GM23338 (cell line): ENCODE data around the gene KRT84. TPM values are rescaled to one million over a fixed set of nuclear protein-coding genes. Genes with fewer than 3 reads are reported as not detected.

ENCODE experiments used
- ATAC-seq: fragments of 200-7000 bp; cut with Tn5 transposase; 3 replicates; pipeline ENCODE4 v1.9.1; 2020
- DNase-seq: peaks from one replicate; pipeline ENCODE4 v3.0.0-alpha.2; 2015; ENCODE audit warnings: low spot score
- H2AFZ ChIP-seq: fragments of 200-600 bp; sonication (generic); 2 replicates; pipeline ENCODE4 v1.8.0; 2016; ENCODE audit warnings: antibody characterized with exemption, mild to moderate bottlenecking, moderate library complexity
- H3F3A ChIP-seq: fragments of 200-600 bp; sonication (generic); replicated peaks from 2 replicates; pipeline ENCODE4 v1.8.0; 2017; ENCODE audit warnings: antibody characterized with exemption, mixed run types, low read depth
- H3K27ac ChIP-seq: fragments of 200-600 bp; sonication (generic); 2 replicates; pipeline ENCODE4 v1.6.1; 2016; ENCODE audit warnings: low read depth
- H3K27me3 ChIP-seq: fragments of 200-600 bp; sonication (generic); 2 replicates; pipeline ENCODE4 v1.8.0; 2016; ENCODE audit warnings: mild to moderate bottlenecking, mixed run types, moderate library complexity; ENCODE audit not compliant: insufficient read depth
- H3K36me3 ChIP-seq: fragments of 200-600 bp; sonication (generic); 2 replicates; pipeline ENCODE4 v1.8.0; 2016; ENCODE audit warnings: mild to moderate bottlenecking; ENCODE audit not compliant: insufficient read depth
- H3K4me1 ChIP-seq: fragments of 200-600 bp; sonication (generic); 2 replicates; pipeline ENCODE4 v1.8.0; 2016; ENCODE audit warnings: mild to moderate bottlenecking, moderate library complexity; ENCODE audit not compliant: insufficient read depth
- H3K4me2 ChIP-seq: fragments of 200-600 bp; sonication (generic); 2 replicates; pipeline ENCODE4 v1.7.1; 2017; ENCODE audit warnings: mixed run types
- H3K4me3 ChIP-seq: fragments of 200-600 bp; sonication (generic); 2 replicates; pipeline ENCODE4 v1.6.1; 2016; ENCODE audit warnings: mixed run types
- H3K79me2 ChIP-seq: fragments of 200-600 bp; sonication (generic); replicated peaks from 2 replicates; pipeline ENCODE4 v1.8.0; 2017; ENCODE audit warnings: mild to moderate bottlenecking; ENCODE audit not compliant: insufficient read depth
- H3K9me2 ChIP-seq: fragments of 200-600 bp; sonication (generic); 2 replicates; pipeline ENCODE4 v1.8.0; 2017; ENCODE audit not compliant: insufficient read depth
- H4K20me1 ChIP-seq: fragments of 200-600 bp; sonication (generic); replicated peaks from 2 replicates; pipeline ENCODE4 v1.8.0; 2017; ENCODE audit warnings: mild to moderate bottlenecking; ENCODE audit not compliant: insufficient read depth
- H3K27ac Mint-ChIP-seq: 2 replicates; pipeline ENCODE4 v1.8.0; 2020; ENCODE audit warnings: inconsistent platforms, mild to moderate bottlenecking, moderate library complexity, mixed read lengths
- H3K27me3 Mint-ChIP-seq: 3 replicates; pipeline ENCODE4 v1.8.0; 2022; ENCODE audit warnings: low read depth, mild to moderate bottlenecking, moderate library complexity, mixed read lengths, inconsistent platforms; ENCODE audit not compliant: insufficient read depth, poor library complexity
- H3K36me3 Mint-ChIP-seq: 3 replicates; pipeline ENCODE4 v1.8.0; 2021; ENCODE audit warnings: low read depth, mild to moderate bottlenecking, inconsistent platforms, moderate library complexity, mixed read lengths
- H3K4me1 Mint-ChIP-seq: 3 replicates; pipeline ENCODE4 v1.8.0; 2020; ENCODE audit warnings: mild to moderate bottlenecking, inconsistent platforms, mixed read lengths
- H3K4me3 Mint-ChIP-seq: 3 replicates; pipeline ENCODE4 v1.8.0; 2021; ENCODE audit warnings: moderate library complexity, mild to moderate bottlenecking, inconsistent platforms, mixed read lengths
- H3K9me3 Mint-ChIP-seq: 3 replicates; pipeline ENCODE4 v1.8.0; 2020; ENCODE audit warnings: moderate library complexity, mild to moderate bottlenecking, inconsistent platforms, mixed read lengths
- CREB1 ChIP-seq: fragments of 250-450 bp; sonication (Bioruptor Pico); IDR thresholded peaks from 2 replicates; pipeline ENCODE4 v1.5.0; 2020; ENCODE audit warnings: low read depth, mild to moderate bottlenecking, moderate library complexity
- EZH2 ChIP-seq: fragments of 200-600 bp; sonication (generic); IDR thresholded peaks from one replicate; pipeline ENCODE4 v1.8.0; 2017; ENCODE audit warnings: antibody characterized with exemption, mild to moderate bottlenecking, low read depth; ENCODE audit not compliant: unreplicated experiment
- EZH2phosphoT487 ChIP-seq: fragments of 200-600 bp; sonication (generic); IDR thresholded peaks from one replicate; pipeline ENCODE4 v1.8.1; 2018; ENCODE audit warnings: antibody characterized with exemption; ENCODE audit not compliant: unreplicated experiment
- JUNB ChIP-seq: IDR thresholded peaks from one replicate; pipeline ENCODE4 v1.6.1; 2016; ENCODE audit warnings: antibody characterized with exemption; ENCODE audit not compliant: unreplicated experiment
- STAT1 ChIP-seq: IDR thresholded peaks from one replicate; pipeline ENCODE4 v1.6.1; 2016; ENCODE audit warnings: antibody characterized with exemption; ENCODE audit not compliant: unreplicated experiment
- ZNF114 ChIP-seq: fragments of 250-450 bp; sonication (Bioruptor Pico); IDR thresholded peaks from 2 replicates; pipeline ENCODE4 v1.5.0; 2020; ENCODE audit warnings: mild to moderate bottlenecking, moderate library complexity
- ZNF331 ChIP-seq: fragments of 250-450 bp; sonication (Bioruptor Pico); IDR thresholded peaks from 2 replicates; pipeline ENCODE4 v1.5.0; 2020; ENCODE audit warnings: low read depth, mild to moderate bottlenecking, moderate library complexity
- polyA plus RNA-seq: library from polyadenylated mRNA; unstranded; fragments of >200 nt; fragmentation: Nextera tagmentation; extraction: Ambion mirVana; gene quantifications from 2 replicates; pipeline ENCODE4 v1.2.1, GENCODE V29; 2016
- total RNA-seq: library from RNA; depleted of rRNA; stranded (reverse); fragments of >200 nt; shearing (Covaris generic); gene quantifications from 2 replicates; pipeline ENCODE4 v1.2.3, GENCODE V29; 2014
- TF ChIP-seq, protein P1 (sequence below): IDR thresholded peaks from 2 replicates; pipeline ENCODE4 v1.6.1; 2016; ENCODE audit warnings: antibody characterized with exemption
- TF ChIP-seq, protein P2 (sequence below): IDR thresholded peaks from one replicate; pipeline ENCODE4 v1.6.1; 2018; ENCODE audit warnings: antibody characterized with exemption; ENCODE audit not compliant: unreplicated experiment

The KRT84 gene
- total and polyA plus RNA-seq, 2 experiments from 2014 or later = not detected

DNA sequence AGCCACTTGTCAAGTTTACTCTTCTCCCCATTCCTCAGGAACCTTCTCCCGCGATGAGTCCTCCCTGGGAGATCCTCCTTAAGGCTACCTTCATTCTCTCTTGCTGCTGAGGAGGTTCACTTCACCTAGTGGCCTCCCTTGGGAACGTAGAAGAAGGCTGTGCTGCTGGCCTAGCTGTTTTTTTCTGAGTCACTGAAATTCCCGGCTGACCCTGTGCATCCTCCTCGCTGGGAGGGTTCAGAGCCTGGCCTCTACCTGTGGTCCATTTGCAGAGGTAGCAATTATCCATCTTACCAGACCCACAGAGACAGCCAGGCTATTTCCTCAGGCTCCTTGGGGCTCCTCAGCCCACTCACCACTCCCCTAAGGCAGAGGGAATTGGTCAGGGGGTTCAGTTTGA, 16.1 kb upstream of the KRT84 start (continued):
- TF ChIP-seq, protein P1, sequence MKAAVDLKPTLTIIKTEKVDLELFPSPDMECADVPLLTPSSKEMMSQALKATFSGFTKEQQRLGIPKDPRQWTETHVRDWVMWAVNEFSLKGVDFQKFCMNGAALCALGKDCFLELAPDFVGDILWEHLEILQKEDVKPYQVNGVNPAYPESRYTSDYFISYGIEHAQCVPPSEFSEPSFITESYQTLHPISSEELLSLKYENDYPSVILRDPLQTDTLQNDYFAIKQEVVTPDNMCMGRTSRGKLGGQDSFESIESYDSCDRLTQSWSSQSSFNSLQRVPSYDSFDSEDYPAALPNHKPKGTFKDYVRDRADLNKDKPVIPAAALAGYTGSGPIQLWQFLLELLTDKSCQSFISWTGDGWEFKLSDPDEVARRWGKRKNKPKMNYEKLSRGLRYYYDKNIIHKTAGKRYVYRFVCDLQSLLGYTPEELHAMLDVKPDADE = no peak
- TF ChIP-seq, protein P2, sequence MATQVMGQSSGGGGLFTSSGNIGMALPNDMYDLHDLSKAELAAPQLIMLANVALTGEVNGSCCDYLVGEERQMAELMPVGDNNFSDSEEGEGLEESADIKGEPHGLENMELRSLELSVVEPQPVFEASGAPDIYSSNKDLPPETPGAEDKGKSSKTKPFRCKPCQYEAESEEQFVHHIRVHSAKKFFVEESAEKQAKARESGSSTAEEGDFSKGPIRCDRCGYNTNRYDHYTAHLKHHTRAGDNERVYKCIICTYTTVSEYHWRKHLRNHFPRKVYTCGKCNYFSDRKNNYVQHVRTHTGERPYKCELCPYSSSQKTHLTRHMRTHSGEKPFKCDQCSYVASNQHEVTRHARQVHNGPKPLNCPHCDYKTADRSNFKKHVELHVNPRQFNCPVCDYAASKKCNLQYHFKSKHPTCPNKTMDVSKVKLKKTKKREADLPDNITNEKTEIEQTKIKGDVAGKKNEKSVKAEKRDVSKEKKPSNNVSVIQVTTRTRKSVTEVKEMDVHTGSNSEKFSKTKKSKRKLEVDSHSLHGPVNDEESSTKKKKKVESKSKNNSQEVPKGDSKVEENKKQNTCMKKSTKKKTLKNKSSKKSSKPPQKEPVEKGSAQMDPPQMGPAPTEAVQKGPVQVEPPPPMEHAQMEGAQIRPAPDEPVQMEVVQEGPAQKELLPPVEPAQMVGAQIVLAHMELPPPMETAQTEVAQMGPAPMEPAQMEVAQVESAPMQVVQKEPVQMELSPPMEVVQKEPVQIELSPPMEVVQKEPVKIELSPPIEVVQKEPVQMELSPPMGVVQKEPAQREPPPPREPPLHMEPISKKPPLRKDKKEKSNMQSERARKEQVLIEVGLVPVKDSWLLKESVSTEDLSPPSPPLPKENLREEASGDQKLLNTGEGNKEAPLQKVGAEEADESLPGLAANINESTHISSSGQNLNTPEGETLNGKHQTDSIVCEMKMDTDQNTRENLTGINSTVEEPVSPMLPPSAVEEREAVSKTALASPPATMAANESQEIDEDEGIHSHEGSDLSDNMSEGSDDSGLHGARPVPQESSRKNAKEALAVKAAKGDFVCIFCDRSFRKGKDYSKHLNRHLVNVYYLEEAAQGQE = no peak
- TF ChIP-seq JUNB (no peak), CREB1 (no peak), EZH2 (no peak)

DNA sequence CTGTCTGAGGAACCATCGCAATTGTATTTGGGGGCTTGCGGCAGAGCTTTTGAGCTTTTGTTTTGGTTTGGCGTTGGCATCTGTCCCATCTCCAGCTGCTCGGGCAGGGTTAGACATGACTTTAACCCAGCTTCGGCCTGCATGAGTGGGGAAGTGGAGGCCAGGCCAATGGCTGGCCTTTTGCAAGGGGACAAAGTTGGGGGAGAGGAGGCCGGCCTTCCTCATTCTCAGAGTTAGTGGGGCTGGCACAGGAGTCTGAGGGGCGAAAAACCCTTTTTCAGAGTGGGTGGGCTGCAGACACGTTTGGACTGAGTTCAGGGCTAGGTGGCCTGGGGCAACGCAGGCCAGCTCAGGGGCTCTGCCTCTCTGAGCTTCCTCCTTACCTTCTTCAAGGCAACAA, 15.5 kb upstream of the KRT84 start:
- H3K27ac Mint-ChIP-seq = no peak overlapping the region
- H3K4me1 Mint-ChIP-seq = peaks cover 10% of the 10 kb centered on the region

GRCh38 chr12:52399756-52400155, 14.3 kb upstream of the KRT84 start:
- Histone ChIP-seq H3K79me2 (no peaks in the 10 kb centered on the region), H2AFZ (no peak overlapping the region), H3K27me3 (no peaks in the 10 kb centered on the region), H3K4me2 (no peak overlapping the region), H3K4me1 (no peaks in the 10 kb centered on the region), H3K27ac (no peak overlapping the region), H3F3A (no peaks in the 10 kb centered on the region), H3K4me3 (no peak overlapping the region), H3K9me2 (no peaks in the 10 kb centered on the region), H3K36me3 (no peaks in the 10 kb centered on the region), H4K20me1 (no peaks in the 10 kb centered on the region)
- Mint-ChIP-seq H3K27me3 (peaks cover 3% of the 10 kb centered on the region), H3K4me3 (no peak overlapping the region), H3K27ac (no peak overlapping the region), H3K9me3 (no peaks in the 10 kb centered on the region; the same call in 2 of the 3 replicates), H3K4me1 (peaks cover 10% of the 10 kb centered on the region), H3K36me3 (no peaks in the 10 kb centered on the region)
- DNase-seq (no peak), ATAC-seq (no peak)
- TF ChIP-seq ZNF331 (CRISPR knock-in tag) (no peak), EZH2phosphoT487 (no peak), EZH2 (no peak), CREB1 (no peak), ZNF114 (CRISPR knock-in tag) (no peak), STAT1 (no peak)
- TF ChIP-seq, protein P1 = no peak

More for the DNA sequence above, 15.5 kb upstream of the KRT84 start:
- no peaks in the 10 kb centered on the region; the same call in 2 of the 3 replicates for H3K9me3 Mint-ChIP-seq
- no peaks in the 10 kb centered on the region for H3K36me3 Mint-ChIP-seq
- no peaks in the 10 kb centered on the region for H3F3A ChIP-seq
- no peak for TF ChIP-seq EZH2phosphoT487
- no peak for TF ChIP-seq ZNF331 (CRISPR knock-in tag)
- no peak for TF ChIP-seq CREB1
- no peak overlapping the region for H3K27ac ChIP-seq
- H2AFZ ChIP-seq = no peak overlapping the region
- no peak overlapping the region for H3K4me3 Mint-ChIP-seq
- H3K79me2 ChIP-seq = no peaks in the 10 kb centered on the region
- no peaks in the 10 kb centered on the region for H3K36me3 ChIP-seq
- H3K4me1 ChIP-seq = no peaks in the 10 kb centered on the region
- no peak overlapping the region for H3K4me2 ChIP-seq
- H3K27me3 Mint-ChIP-seq = no peaks in the 10 kb centered on the region
- no peaks in the 10 kb centered on the region for H4K20me1 ChIP-seq
- H3K27me3 ChIP-seq = no peaks in the 10 kb centered on the region
- DNase-seq = no peak
- H3K4me3 ChIP-seq = no peak overlapping the region
- no peak for ATAC-seq
- no peaks in the 10 kb centered on the region for H3K9me2 ChIP-seq
